NCI-H345 treated with DMSO at 0.1 percent for 48 hours (cell line): ENCODE results near the gene DCLRE1B.

Experiments
- DNase-seq: peaks from one replicate; lab custom pipeline; 2025; ENCODE audit not compliant: unreplicated experiment; lab: John Stamatoyannopoulos, UW

The DCLRE1B gene

GRCh38 chr1:113918243-113918642, 13.1 kb downstream of the DCLRE1B start:
- DNase-seq, result no peak

GRCh38 chr1:113922957-113923356, 17.8 kb downstream of the DCLRE1B start:
- DNase-seq, result no peak

GRCh38 chr1:113924473-113924872, 19.3 kb downstream of the DCLRE1B start:
- DNase-seq, result no peak

GRCh38 chr1:113928187-113928930, 23.2 kb downstream of the DCLRE1B start:
- no peak for DNase-seq

GRCh38 chr1:113928941-113929749, 24.0 kb downstream of the DCLRE1B start, which contains the start of gene HIPK1:
Gene HIPK1 (plus strand): TSS chr1:113929324.
- peak; percentile 71 for DNase-seq

- no peak for DNase-seq
These were observed 24.8 kb downstream of the DCLRE1B start for GRCh38 chr1:113929750-113930498.

GRCh38 chr1:113930499-113931161, 25.5 kb downstream of the DCLRE1B start:
- no peak for DNase-seq

GRCh38 chr1:113931451-113931851, 26.3 kb downstream of the DCLRE1B start:
- no peak for DNase-seq

GRCh38 chr1:113934006-113934405, 28.9 kb downstream of the DCLRE1B start:
- no peak for DNase-seq

GRCh38 chr1:113934511-113935055, 29.5 kb downstream of the DCLRE1B start:
- DNase-seq, result no peak

GRCh38 chr1:113935176-113935575, 30.1 kb downstream of the DCLRE1B start:
- no peak for DNase-seq

GRCh38 chr1:113935970-113936369, 30.8 kb downstream of the DCLRE1B start:
- DNase-seq, result no peak

- no peak for DNase-seq
These were observed 32.0 kb downstream of the DCLRE1B start for GRCh38 chr1:113937146-113937545.

- no peak for DNase-seq
These were observed 33.1 kb downstream of the DCLRE1B start for GRCh38 chr1:113938192-113938591.

GRCh38 chr1:113940365-113941244, 35.5 kb downstream of the DCLRE1B start:
- DNase-seq, result no peak

GRCh38 chr1:113941245-113941559, 36.1 kb downstream of the DCLRE1B start:
- DNase-seq, result no peak

- DNase-seq, result no peak
These were observed 37.4 kb downstream of the DCLRE1B start for GRCh38 chr1:113942527-113942926.

GRCh38 chr1:113943028-113943811, 38.1 kb downstream of the DCLRE1B start:
- no peak for DNase-seq

- no peak for DNase-seq
These were observed 40.2 kb downstream of the DCLRE1B start for GRCh38 chr1:113945329-113945728.
